WI38 (cell line): Measurements from ENCODE around the gene ESPN.

Experiments used
- H3K4me3 ChIP-seq: 2 replicates; pipeline ENCODE4 v1.5.1; 2011; ENCODE audit warnings: low read depth, mild to moderate bottlenecking, control low read depth, low read length
- CTCF ChIP-seq: IDR thresholded peaks from 2 replicates; pipeline ENCODE4 v1.5.1; 2012; ENCODE audit warnings: low read depth, mild to moderate bottlenecking, control low read depth, low read length

The ESPN gene

GRCh38 chr1:6507461-6507911 is 82.9 kb downstream of the ESPN start:
- no peak overlapping the region for H3K4me3 ChIP-seq
- TF ChIP-seq CTCF: no peak

GRCh38 chr1:6508154-6508815 is 83.7 kb downstream of the ESPN start:
- no peak overlapping the region for H3K4me3 ChIP-seq
- no peak for TF ChIP-seq CTCF

DNA sequence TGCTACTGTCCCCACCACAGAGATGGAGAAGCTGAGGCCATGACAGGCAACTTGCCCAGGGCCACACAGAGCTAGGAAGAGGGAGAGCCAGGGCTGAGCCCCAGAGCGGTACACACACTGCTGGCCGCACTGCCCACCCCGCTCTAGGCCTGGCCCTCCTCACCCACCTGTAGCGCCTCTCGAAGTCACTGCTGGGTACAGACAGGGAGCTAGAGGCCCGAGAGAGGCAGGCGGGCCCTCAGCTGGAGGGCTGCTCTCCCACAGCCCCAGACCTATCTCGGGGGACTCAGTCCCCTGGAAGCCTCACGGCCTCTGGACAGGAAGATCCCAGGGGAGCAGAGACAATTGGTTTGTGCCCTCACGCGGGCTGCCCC is 84.2 kb downstream of the ESPN start:
- no peak for TF ChIP-seq CTCF
- H3K4me3 ChIP-seq: no peak overlapping the region

GRCh38 chr1:6509220-6509918 is 84.8 kb downstream of the ESPN start:
- TF ChIP-seq CTCF: no peak
- H3K4me3 ChIP-seq: no peak overlapping the region

DNA sequence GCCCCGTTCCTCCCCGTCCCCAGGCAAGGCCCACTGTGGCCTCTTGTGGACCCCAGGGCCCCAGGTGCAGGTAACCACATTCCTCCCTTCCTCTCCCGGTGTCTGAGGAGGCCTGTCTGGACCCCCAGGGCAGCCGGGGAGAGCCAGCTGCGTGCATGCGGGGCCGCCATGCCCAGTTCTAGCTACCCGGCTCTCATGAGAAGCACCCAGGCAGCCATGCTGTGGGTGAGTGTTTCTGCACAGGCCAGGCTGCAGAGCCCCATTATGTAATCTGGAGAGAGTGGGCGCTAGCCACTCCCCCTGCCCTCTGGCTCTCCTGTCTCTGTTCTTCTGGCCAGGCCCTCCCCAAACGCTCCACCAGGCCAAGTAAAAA is 85.3 kb downstream of the ESPN start:
- TF ChIP-seq CTCF: no peak
- no peak overlapping the region for H3K4me3 ChIP-seq

GRCh38 chr1:6510493-6510892 is 85.9 kb downstream of the ESPN start:
- no peak overlapping the region for H3K4me3 ChIP-seq
- TF ChIP-seq CTCF: no peak
